Suprapubic skin (tissue), 4 donors: Measurements from ENCODE around the gene MIA2. TPM values are rescaled to one million over a fixed set of nuclear protein-coding genes. Genes with fewer than 3 reads are reported as not detected.

ENCODE experiments used
- DNase-seq, 2 donors: peaks; one replicate each; pipeline ENCODE4 v3.0.0-alpha.2; 2019; ENCODE audit warnings: low spot score in 2 of 2
- H3K27ac ChIP-seq: fragments of 200-600 bp; sonication (generic); one replicate; pipeline ENCODE4 v1.5.1; 2019
- H3K27me3 ChIP-seq: fragments of 200-600 bp; sonication (generic); one replicate; pipeline ENCODE4 v1.5.1; 2019
- H3K36me3 ChIP-seq: fragments of 200-600 bp; sonication (generic); one replicate; pipeline ENCODE4 v1.5.1; 2019
- H3K4me1 ChIP-seq: fragments of 200-600 bp; sonication (generic); one replicate; pipeline ENCODE4 v1.5.1; 2019
- H3K4me3 ChIP-seq: fragments of 200-600 bp; sonication (generic); one replicate; pipeline ENCODE4 v1.5.1; 2019; ENCODE audit warnings: mild to moderate bottlenecking
- H3K9me3 ChIP-seq: fragments of 200-600 bp; sonication (generic); one replicate; pipeline ENCODE4 v1.5.1; 2019
- EP300 ChIP-seq: sonication (generic); formaldehyde crosslinking; IDR thresholded peaks from one replicate; pipeline ENCODE4 v1.6.1; 2017; ENCODE audit warnings: antibody characterized with exemption
- POLR2A ChIP-seq, 2 donors: fragments of 450-650 bp; IDR thresholded peaks; one replicate each; pipeline ENCODE4 v1.6.1; 2017; ENCODE audit warnings: antibody characterized with exemption in 2 of 2, mild to moderate bottlenecking in 2 of 2, moderate library complexity in 2 of 2
- POLR2AphosphoS5 ChIP-seq, 3 donors: sonication (generic); formaldehyde crosslinking; IDR thresholded peaks; one replicate each; pipeline ENCODE4 v1.6.1; 2017; ENCODE audit warnings: antibody characterized with exemption in 3 of 3
- WGBS: methylation state at CpG from one replicate; pipeline ENCODE4 v1.1.5; 2018; 5-methylcytosine and 5-hydroxymethylcytosine counted together
- total RNA-seq, 4 donors: library from RNA; depleted of rRNA; stranded (reverse); fragments of >200 nt; gene quantifications; one replicate each; pipeline ENCODE4 v1.1.0, GENCODE V29; 2016
- TF ChIP-seq, protein P1 (sequence below), 2 donors: fragments of 200-600 bp in 1 of 2; fragments of 450-650 bp in 1 of 2; sonication (generic) in 1 of 2; IDR thresholded peaks; one replicate each; pipeline ENCODE4 v1.5.1; 2016 to 2019; ENCODE audit warnings: antibody characterized with exemption in 2 of 2, mild to moderate bottlenecking in 1 of 2, moderate library complexity in 1 of 2

MIA2 gene
- total RNA-seq, 4 donors from 2014 or later, result 15.3 to 19.4 (median 18.0) TPM

DNA sequence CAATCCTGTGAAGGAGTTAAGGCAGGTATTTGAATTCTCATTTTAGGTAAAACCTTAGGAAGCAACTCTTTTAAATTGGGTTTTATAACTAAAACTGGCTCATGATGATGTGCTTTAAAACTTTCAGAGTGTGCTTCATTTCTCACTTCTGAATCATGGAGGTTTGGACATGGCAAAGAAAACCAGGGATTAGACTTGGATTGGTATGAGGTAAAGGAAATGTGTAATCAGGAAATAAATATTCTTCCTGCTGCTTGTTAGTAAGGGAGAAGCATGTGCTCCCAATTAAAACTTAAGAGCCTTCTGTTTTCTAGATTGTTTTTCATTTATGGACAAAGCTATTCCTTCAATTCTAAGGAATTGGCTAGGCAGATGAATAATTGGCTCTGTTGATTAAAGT is 141.1 kb downstream of the MIA2 start:
- Histone ChIP-seq H3K9me3 (no peaks in the 10 kb centered on the region), H3K4me3 (no peak overlapping the region), H3K27me3 (no peaks in the 10 kb centered on the region), H3K4me1 (peaks cover 11% of the 10 kb centered on the region), H3K27ac (no peak overlapping the region), H3K36me3 (peaks cover 6% of the 10 kb centered on the region)
- TF ChIP-seq POLR2AphosphoS5 (IDR thresholded peaks at IDR 0.05) (no peak), EP300 (no peak), POLR2A (IDR thresholded peaks at IDR 0.05) (no peak)
- TF ChIP-seq, protein P1, sequence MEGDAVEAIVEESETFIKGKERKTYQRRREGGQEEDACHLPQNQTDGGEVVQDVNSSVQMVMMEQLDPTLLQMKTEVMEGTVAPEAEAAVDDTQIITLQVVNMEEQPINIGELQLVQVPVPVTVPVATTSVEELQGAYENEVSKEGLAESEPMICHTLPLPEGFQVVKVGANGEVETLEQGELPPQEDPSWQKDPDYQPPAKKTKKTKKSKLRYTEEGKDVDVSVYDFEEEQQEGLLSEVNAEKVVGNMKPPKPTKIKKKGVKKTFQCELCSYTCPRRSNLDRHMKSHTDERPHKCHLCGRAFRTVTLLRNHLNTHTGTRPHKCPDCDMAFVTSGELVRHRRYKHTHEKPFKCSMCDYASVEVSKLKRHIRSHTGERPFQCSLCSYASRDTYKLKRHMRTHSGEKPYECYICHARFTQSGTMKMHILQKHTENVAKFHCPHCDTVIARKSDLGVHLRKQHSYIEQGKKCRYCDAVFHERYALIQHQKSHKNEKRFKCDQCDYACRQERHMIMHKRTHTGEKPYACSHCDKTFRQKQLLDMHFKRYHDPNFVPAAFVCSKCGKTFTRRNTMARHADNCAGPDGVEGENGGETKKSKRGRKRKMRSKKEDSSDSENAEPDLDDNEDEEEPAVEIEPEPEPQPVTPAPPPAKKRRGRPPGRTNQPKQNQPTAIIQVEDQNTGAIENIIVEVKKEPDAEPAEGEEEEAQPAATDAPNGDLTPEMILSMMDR (IDR thresholded peaks at IDR 0.05), result no peak
- DNase-seq, result no peak

DNA sequence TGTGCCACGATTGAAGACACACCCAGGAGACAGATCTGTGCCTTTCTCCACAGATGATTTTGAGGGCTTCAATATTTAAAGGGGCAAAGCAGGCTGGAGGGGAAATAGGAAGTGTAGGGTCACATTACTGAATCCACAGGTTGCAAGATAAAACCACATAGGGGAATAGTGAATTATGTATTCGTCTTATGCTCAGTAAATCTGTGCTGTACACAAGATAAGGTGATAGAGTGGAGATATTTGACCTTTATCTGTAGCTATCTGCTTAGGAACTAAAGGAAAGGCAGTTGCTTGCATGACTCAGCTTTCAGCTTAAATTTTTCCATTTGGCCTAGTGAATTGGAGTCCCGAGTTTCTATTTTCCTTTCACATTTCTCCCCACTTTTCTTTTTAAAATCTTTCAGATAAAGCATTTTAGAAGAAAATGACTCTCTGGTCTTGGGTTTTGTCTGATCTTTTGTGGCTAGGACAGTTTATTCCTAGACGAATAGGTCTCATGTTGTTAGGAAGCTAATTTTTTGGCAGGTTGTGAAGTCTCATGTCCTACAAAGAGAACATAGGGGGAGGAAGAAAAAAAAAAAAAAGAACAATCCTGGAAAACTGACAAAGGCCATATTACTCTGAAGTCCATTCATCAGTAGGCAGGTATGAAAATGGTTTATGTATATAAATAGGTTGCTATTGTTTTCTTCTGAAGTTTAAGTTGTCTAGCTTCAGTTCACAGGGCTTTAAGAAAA is 143.1 kb downstream of the MIA2 start:
- TF ChIP-seq POLR2AphosphoS5 (IDR thresholded peaks at IDR 0.05), result no peak
- TF ChIP-seq EP300, result no peak
- TF ChIP-seq, protein P1 (IDR thresholded peaks at IDR 0.05), result no peak
- Histone ChIP-seq H3K27ac (peak overlapping the region; percentile 53), H3K4me1 (peaks cover 11% of the 10 kb centered on the region), H3K27me3 (no peaks in the 10 kb centered on the region), H3K36me3 (no peaks in the 10 kb centered on the region), H3K4me3 (no peak overlapping the region), H3K9me3 (no peaks in the 10 kb centered on the region)
- WGBS, result 29% methylated on average over 4 of the region's 4 CpGs
- DNase-seq, result no peak

DNA sequence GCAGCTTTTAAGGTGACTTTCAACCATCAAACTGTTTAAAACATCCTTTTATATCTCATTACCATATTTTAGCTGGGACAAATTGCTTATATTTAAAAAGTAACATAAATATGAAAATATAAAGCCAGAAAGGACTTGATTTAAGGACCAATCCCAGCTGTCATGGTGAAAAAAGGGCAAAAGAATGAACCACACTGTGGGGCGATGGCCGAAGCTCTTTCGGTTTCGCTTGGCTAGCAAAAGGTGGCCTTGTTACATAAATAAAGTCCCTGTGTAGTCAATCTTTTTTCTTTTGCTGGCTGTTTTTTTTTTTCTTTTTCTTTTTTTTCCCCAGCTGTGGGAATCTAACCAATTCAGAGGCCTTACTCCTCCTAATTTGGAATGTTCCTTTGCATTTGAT is 147.7 kb downstream of the MIA2 start:
- H3K36me3 ChIP-seq, result no peaks in the 10 kb centered on the region
- H3K9me3 ChIP-seq, result no peaks in the 10 kb centered on the region
- H3K4me3 ChIP-seq, result no peak overlapping the region
- H3K27me3 ChIP-seq, result no peaks in the 10 kb centered on the region
- DNase-seq, result no peak
- 98% methylated on average over 4 of the region's 4 CpGs for WGBS
- TF ChIP-seq POLR2A (IDR thresholded peaks at IDR 0.05) (no peak), EP300 (no peak), POLR2AphosphoS5 (IDR thresholded peaks at IDR 0.05) (no peak)
- TF ChIP-seq, protein P1 (IDR thresholded peaks at IDR 0.05), result no peak
- H3K27ac ChIP-seq, result no peak overlapping the region
- H3K4me1 ChIP-seq, result peaks cover 10% of the 10 kb centered on the region

DNA sequence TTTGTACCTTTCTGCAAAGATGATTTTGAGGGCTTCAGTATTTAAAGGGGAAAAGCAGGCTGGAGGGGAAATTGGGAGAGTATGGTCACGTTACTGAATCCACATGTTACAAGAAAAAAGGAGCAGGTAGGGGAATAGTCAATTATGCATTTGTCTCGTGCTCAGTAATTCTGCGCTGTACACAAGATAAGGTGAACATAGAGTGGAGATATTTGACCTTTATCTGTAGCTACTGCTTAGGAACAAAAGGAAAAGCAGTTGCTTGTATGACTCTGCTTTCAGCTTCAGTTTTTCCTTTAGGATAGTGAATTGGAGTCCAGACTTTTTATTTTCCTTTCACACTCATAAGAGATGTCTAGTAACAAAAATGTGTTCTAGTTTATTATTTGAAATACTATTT is 148.7 kb downstream of the MIA2 start:
- DNase-seq, result no peak
- Histone ChIP-seq H3K27ac (no peak overlapping the region), H3K27me3 (no peaks in the 10 kb centered on the region), H3K9me3 (no peaks in the 10 kb centered on the region), H3K4me1 (peaks cover 1% of the 10 kb centered on the region), H3K36me3 (no peaks in the 10 kb centered on the region), H3K4me3 (no peak overlapping the region)
- TF ChIP-seq, protein P1 (IDR thresholded peaks at IDR 0.05), result no peak
- TF ChIP-seq POLR2A (IDR thresholded peaks at IDR 0.05) (no peak), EP300 (no peak), POLR2AphosphoS5 (IDR thresholded peaks at IDR 0.05) (no peak)
- 83% methylated on average over 3 of the region's 3 CpGs for WGBS

DNA sequence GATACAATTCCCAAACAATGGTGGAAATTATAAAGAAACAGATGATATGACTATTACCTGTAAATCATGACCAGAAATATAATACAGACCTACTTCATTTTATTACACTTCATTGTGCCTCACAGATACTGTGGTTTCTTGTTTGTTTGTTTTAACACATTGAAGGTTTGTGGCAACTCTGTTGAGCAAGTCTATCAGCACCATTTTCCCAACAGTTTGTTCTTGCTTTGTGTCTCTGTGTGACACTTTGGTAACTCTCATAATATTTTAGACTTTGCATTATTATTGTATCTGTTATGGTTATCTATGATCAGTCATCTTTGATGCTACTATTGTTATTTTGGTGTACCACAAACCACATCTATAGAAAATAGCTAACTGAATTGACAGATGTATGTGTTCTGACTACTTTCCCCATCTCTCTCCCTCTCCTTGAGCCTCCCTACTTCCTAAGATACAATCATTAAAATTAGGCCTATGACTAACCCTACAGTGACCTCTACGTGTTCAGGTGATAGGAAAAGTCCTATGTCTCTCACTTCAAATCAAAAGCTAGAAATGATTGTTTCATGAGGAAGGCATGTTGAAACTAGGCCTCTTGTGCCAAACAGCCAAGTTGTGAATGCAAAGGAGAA is 149.4 kb downstream of the MIA2 start:
- no peak overlapping the region for H3K4me3 ChIP-seq
- TF ChIP-seq EP300, result no peak
- no peak for TF ChIP-seq POLR2A (IDR thresholded peaks at IDR 0.05)
- TF ChIP-seq, protein P1 (IDR thresholded peaks at IDR 0.05), result no peak
- TF ChIP-seq POLR2AphosphoS5 (IDR thresholded peaks at IDR 0.05), result no peak
- WGBS, result 93% methylated on average over 1 of the region's 1 CpG
- no peaks in the 10 kb centered on the region for H3K9me3 ChIP-seq
- DNase-seq, result no peak
- H3K27ac ChIP-seq, result no peak overlapping the region
- no peaks in the 10 kb centered on the region for H3K36me3 ChIP-seq
- no peaks in the 10 kb centered on the region for H3K4me1 ChIP-seq
- H3K27me3 ChIP-seq, result no peaks in the 10 kb centered on the region
